HG02623 (cell line): ENCODE results near the gene RETREG1.
A peak's percentile ranks its signal among the peaks of the same experiment; 100 is the strongest.
"Not testable (repeated sequence)": the region's sequence is repeated elsewhere in the genome, so short reads cannot be mapped to it uniquely, and the experiment has no call there.

ENCODE experiments used
- ATAC-seq: cut with Tn5 transposase; IDR thresholded peaks from one replicate; pipeline ENCODE4 v1.9.1; 2021; ENCODE audit warnings: moderate library complexity; ENCODE audit not compliant: unreplicated experiment

The RETREG1 gene

GRCh38 chr5:16617274-16617968 is 624 bp upstream of the RETREG1 start:
- no peak for ATAC-seq

- peak; percentile 1 for ATAC-seq
Observed at GRCh38 chr5:16615741-16616535, 859 bp downstream of the RETREG1 start.

GRCh38 chr5:16612007-16612406 is 4.8 kb downstream of the RETREG1 start:
- ATAC-seq, result no peak

GRCh38 chr5:16610896-16611295 is 5.9 kb downstream of the RETREG1 start:
- not testable (repeated sequence) for ATAC-seq

- no peak for ATAC-seq
Observed at GRCh38 chr5:16609412-16609811, 7.4 kb downstream of the RETREG1 start.

- no peak for ATAC-seq
Observed at GRCh38 chr5:16606628-16607027, 10.2 kb downstream of the RETREG1 start.

- no peak for ATAC-seq
Observed at GRCh38 chr5:16603701-16604100, 13.1 kb downstream of the RETREG1 start.

GRCh38 chr5:16603295-16603694 is 13.5 kb downstream of the RETREG1 start:
- no peak for ATAC-seq

GRCh38 chr5:16602182-16602581 is 14.6 kb downstream of the RETREG1 start:
- no peak for ATAC-seq

GRCh38 chr5:16600946-16601345 is 15.9 kb downstream of the RETREG1 start:
- ATAC-seq, result no peak

- no peak for ATAC-seq
Observed at GRCh38 chr5:16600397-16600796, 16.4 kb downstream of the RETREG1 start.

GRCh38 chr5:16597946-16598694 is 18.7 kb downstream of the RETREG1 start:
- ATAC-seq, result no peak

GRCh38 chr5:16596581-16596940 is 20.2 kb downstream of the RETREG1 start:
- ATAC-seq, result no peak

GRCh38 chr5:16595881-16596580 is 20.8 kb downstream of the RETREG1 start:
- ATAC-seq, result no peak

- no peak for ATAC-seq
Observed at GRCh38 chr5:16593628-16594027, 23.2 kb downstream of the RETREG1 start.

GRCh38 chr5:16593013-16593412 is 23.8 kb downstream of the RETREG1 start:
- ATAC-seq, result no peak

GRCh38 chr5:16592255-16592654 is 24.5 kb downstream of the RETREG1 start:
- no peak for ATAC-seq

- no peak for ATAC-seq
Observed at GRCh38 chr5:16590685-16591084, 26.1 kb downstream of the RETREG1 start.

- ATAC-seq, result no peak
Observed at GRCh38 chr5:16589658-16590057, 27.1 kb downstream of the RETREG1 start.

- ATAC-seq, result no peak
Observed at GRCh38 chr5:16588434-16589214, 28.2 kb downstream of the RETREG1 start.
